Left ventricle myocardium inferior (tissue), 1 donor: ENCODE results near the gene MMP24. TPM values are rescaled to one million over a fixed set of nuclear protein-coding genes. Genes with fewer than 3 reads are reported as not detected.

ENCODE experiments used
- DNase-seq: peaks from one replicate; pipeline ENCODE4 v3.0.0-alpha.2; 2020
- H3K27ac ChIP-seq: fragments of 200-600 bp; replicated peaks from 2 replicates; pipeline ENCODE4 v1.8.0; 2021
- H3K27me3 ChIP-seq: fragments of 200-600 bp; 2 replicates; pipeline ENCODE4 v1.8.0; 2021; ENCODE audit warnings: low read depth
- H3K36me3 ChIP-seq: fragments of 200-600 bp; 2 replicates; pipeline ENCODE4 v1.8.0; 2021
- H3K4me1 ChIP-seq: fragments of 200-600 bp; 2 replicates; pipeline ENCODE4 v1.8.0; 2021
- H3K4me3 ChIP-seq: fragments of 200-600 bp; 2 replicates; pipeline ENCODE4 v1.8.0; 2021; ENCODE audit warnings: mild to moderate bottlenecking, moderate library complexity
- H3K9me3 ChIP-seq: fragments of 200-600 bp; replicated peaks from 2 replicates; pipeline ENCODE4 v1.8.0; 2021
- intact Hi-C: fragments of 100-400 bp; cut with micrococcal nuclease; formaldehyde crosslinking; loops from one replicate; pipeline ENCODE4 v1.11.0; 2022
- total RNA-seq: library from RNA; stranded (reverse); fragmentation: NEBNext Ultra II Directional; extraction: Animal tissue kit (Norgen Biotek cat#: 25700); gene quantifications from one replicate; pipeline ENCODE4 v1.2.1, GENCODE V29; 2021
- TF ChIP-seq, protein P1 (sequence below): fragments of 200-600 bp; IDR thresholded peaks from 2 replicates; pipeline ENCODE4 v1.8.0; 2021; ENCODE audit warnings: antibody characterized with exemption, mild to moderate bottlenecking, borderline replicate concordance
- donor health status: DM: no; HTN: yes; CAD: no; lungs with severe emphysema.

The MMP24 gene
- total RNA-seq, 1 donor from 2014 or later = 0.25 TPM

GRCh38 chr20:35281506-35282101 is 55.1 kb downstream of the MMP24 start:
- no peaks in the 10 kb centered on the region for H3K9me3 ChIP-seq
- no peak overlapping the region for H3K27ac ChIP-seq
- no peak overlapping the region for H3K4me3 ChIP-seq
- no peak for DNase-seq
- intact Hi-C loops = no loop called here
- TF ChIP-seq, protein P1, sequence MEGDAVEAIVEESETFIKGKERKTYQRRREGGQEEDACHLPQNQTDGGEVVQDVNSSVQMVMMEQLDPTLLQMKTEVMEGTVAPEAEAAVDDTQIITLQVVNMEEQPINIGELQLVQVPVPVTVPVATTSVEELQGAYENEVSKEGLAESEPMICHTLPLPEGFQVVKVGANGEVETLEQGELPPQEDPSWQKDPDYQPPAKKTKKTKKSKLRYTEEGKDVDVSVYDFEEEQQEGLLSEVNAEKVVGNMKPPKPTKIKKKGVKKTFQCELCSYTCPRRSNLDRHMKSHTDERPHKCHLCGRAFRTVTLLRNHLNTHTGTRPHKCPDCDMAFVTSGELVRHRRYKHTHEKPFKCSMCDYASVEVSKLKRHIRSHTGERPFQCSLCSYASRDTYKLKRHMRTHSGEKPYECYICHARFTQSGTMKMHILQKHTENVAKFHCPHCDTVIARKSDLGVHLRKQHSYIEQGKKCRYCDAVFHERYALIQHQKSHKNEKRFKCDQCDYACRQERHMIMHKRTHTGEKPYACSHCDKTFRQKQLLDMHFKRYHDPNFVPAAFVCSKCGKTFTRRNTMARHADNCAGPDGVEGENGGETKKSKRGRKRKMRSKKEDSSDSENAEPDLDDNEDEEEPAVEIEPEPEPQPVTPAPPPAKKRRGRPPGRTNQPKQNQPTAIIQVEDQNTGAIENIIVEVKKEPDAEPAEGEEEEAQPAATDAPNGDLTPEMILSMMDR = no peak
- H3K27me3 ChIP-seq = no peaks in the 10 kb centered on the region
- peaks cover 55% of the 10 kb centered on the region for H3K4me1 ChIP-seq
- peaks cover 34% of the 10 kb centered on the region for H3K36me3 ChIP-seq

GRCh38 chr20:35283441-35284266 is 57.2 kb downstream of the MMP24 start:
- peak overlapping the region; percentile 86 for H3K27ac ChIP-seq
- intact Hi-C loops = no loop called here
- H3K4me1 ChIP-seq = peaks cover 38% of the 10 kb centered on the region
- H3K36me3 ChIP-seq = peaks cover 31% of the 10 kb centered on the region
- peak overlapping the region; percentile 99 for H3K4me3 ChIP-seq
- H3K9me3 ChIP-seq = no peaks in the 10 kb centered on the region
- no peak for DNase-seq
- H3K27me3 ChIP-seq = no peaks in the 10 kb centered on the region
- TF ChIP-seq, protein P1 = no peak

DNA sequence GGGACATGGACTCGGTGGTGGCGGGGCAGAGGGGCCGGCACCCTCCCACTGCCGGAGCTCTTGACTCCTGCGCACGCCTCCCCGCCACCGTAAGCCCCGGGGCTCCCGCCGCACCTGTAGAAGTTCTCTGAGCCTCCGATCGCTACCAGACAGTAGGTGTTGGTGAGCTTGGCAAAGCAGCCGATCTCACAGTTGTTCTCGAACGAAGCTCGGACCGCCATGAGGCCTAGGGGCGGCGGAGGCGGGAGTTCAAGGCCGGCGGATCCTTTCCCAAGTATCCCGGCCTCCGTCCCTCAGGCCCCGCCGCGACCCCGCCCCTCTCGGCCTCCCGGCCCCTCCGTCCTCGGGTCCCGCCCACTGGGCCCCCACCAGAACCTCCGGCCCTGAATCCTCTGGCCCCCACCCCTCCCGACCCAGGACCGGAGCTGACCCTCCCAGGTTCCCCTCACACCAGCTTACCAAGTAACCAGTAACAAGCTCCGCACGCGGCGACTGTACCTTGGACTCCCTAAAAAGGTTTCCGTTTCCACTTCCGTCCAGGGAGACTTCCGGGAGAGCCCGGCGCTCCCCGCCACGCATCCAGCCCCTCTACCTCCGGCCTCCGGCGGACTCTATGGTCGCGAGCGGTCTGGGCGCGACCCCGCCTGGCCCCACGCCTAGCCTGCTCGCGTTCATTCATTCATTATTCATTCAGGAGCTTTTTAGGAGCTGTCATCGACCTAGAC is 57.9 kb downstream of the MMP24 start, which contains the start of gene EIF6:
EIF6 (minus strand) TSS at position 506 of the 725 bp plus-strand sequence; CDS start at position 221, 285 bp downstream.
- H3K27ac ChIP-seq = peak within 1 kb of the TSS; percentile 86
- H3K4me1 ChIP-seq = peaks cover 38% of the 10 kb centered on the region
- no peaks in the 10 kb centered on the region for H3K27me3 ChIP-seq
- H3K4me3 ChIP-seq = peak within 1 kb of the TSS; percentile 99
- intact Hi-C loops = no loop called here
- TF ChIP-seq, protein P1 = no peak
- DNase-seq = peak; percentile 80
- no peaks in the 10 kb centered on the region for H3K9me3 ChIP-seq
- peaks cover 23% of the 10 kb centered on the region for H3K36me3 ChIP-seq

- no peaks in the 10 kb centered on the region for H3K9me3 ChIP-seq
- peak overlapping the region; percentile 86 for H3K27ac ChIP-seq
- peak overlapping the region; percentile 99 for H3K4me3 ChIP-seq
- intact Hi-C loops = no loop called here
- H3K36me3 ChIP-seq = peaks cover 15% of the 10 kb centered on the region
- DNase-seq = no peak
- H3K4me1 ChIP-seq = peaks cover 38% of the 10 kb centered on the region
- H3K27me3 ChIP-seq = no peaks in the 10 kb centered on the region
- TF ChIP-seq, protein P1 = no peak
Observed at GRCh38 chr20:35284992-35285805, 58.7 kb downstream of the MMP24 start.

DNA sequence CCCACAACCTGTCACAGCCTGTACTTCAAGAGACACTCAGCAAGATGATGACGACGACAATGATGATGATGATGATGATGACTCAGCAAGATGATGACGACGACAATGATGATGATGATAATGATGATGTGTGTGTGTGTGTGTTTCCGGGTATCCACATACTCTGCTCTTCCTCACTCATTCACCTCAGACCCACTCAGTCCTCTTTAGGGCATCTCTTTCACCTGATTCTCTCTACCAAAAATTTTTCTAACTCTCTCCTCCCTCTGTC is 59.3 kb downstream of the MMP24 start:
- Histone ChIP-seq H3K27ac (no peak overlapping the region), H3K9me3 (no peaks in the 10 kb centered on the region), H3K36me3 (peaks cover 10% of the 10 kb centered on the region), H3K27me3 (no peaks in the 10 kb centered on the region), H3K4me1 (peaks cover 38% of the 10 kb centered on the region), H3K4me3 (no peak overlapping the region)
- no peak for DNase-seq
- intact Hi-C loops = no loop called here
- TF ChIP-seq, protein P1 = no peak
